Neural cell (in vitro differentiated cells): ENCODE data around the gene FMC1. TPM values are rescaled to one million over a fixed set of nuclear protein-coding genes. Genes with fewer than 3 reads are reported as not detected.

ENCODE experiments used
- H2AFZ ChIP-seq: fragments of 200-600, 300-800 bp; sonication (generic), shearing (Covaris generic); 2 replicates; pipeline ENCODE4 v1.6.0; 2014; ENCODE audit warnings: low read depth, mild to moderate bottlenecking, antibody characterized with exemption, low read length, moderate library complexity
- H3F3A ChIP-seq: fragments of 200-600 bp; shearing (Covaris generic); 2 replicates; pipeline ENCODE4 v1.6.1; 2016; ENCODE audit warnings: mild to moderate bottlenecking, moderate library complexity, mixed read lengths, antibody characterized with exemption, low read length; ENCODE audit not compliant: insufficient read depth, poor library complexity, severe bottlenecking
- H3K27ac ChIP-seq: fragments of 200-600, 300-800 bp; sonication (generic), shearing (Covaris generic); 2 replicates; pipeline ENCODE4 v1.5.1; 2014; ENCODE audit warnings: mild to moderate bottlenecking, low read length, moderate library complexity
- H3K27me3 ChIP-seq: fragments of 300-800, 200-600 bp; sonication (generic), shearing (Covaris generic); 2 replicates; pipeline ENCODE4 v1.6.0; 2014; ENCODE audit warnings: mild to moderate bottlenecking, low read depth, low read length, moderate library complexity; ENCODE audit not compliant: insufficient read depth
- H3K36me3 ChIP-seq: fragments of 300-800, 200-600 bp; sonication (generic), shearing (Covaris generic); 2 replicates; pipeline ENCODE4 v1.5.1; 2014; ENCODE audit warnings: mild to moderate bottlenecking, antibody characterized with exemption, low read length, moderate library complexity; ENCODE audit not compliant: insufficient read depth
- H3K4me2 ChIP-seq: fragments of 300-800, 200-600 bp; sonication (generic), shearing (Covaris generic); 2 replicates; pipeline ENCODE4 v1.6.0; 2014; ENCODE audit warnings: mild to moderate bottlenecking, low read length
- H3K4me3 ChIP-seq: fragments of 300-800, 200-600 bp; sonication (generic), shearing (Covaris generic); 2 replicates; pipeline ENCODE4 v1.5.1; 2014; ENCODE audit warnings: mild to moderate bottlenecking, low read length, moderate library complexity
- H3K79me2 ChIP-seq: fragments of 200-600 bp; shearing (Covaris generic); replicated peaks from 2 replicates; pipeline ENCODE4 v1.6.0; 2014; ENCODE audit warnings: mild to moderate bottlenecking, low read length, moderate library complexity; ENCODE audit not compliant: insufficient read depth
- H3K9ac ChIP-seq: fragments of 300-800, 200-600 bp; sonication (generic), shearing (Covaris generic); 2 replicates; pipeline ENCODE4 v1.6.1; 2016; ENCODE audit warnings: mild to moderate bottlenecking, low read length, mixed read lengths
- H3K9me2 ChIP-seq: fragments of 200-600 bp; shearing (Covaris generic); 2 replicates; pipeline ENCODE4 v1.6.1; 2016; ENCODE audit warnings: mild to moderate bottlenecking, low read length, mixed read lengths; ENCODE audit not compliant: insufficient read depth
- H3K9me3 ChIP-seq: fragments of 200-600, 300-800 bp; sonication (generic), shearing (Covaris generic); 2 replicates; pipeline ENCODE4 v1.6.1; 2016; ENCODE audit warnings: mild to moderate bottlenecking, mixed run types, low read length, moderate library complexity, mixed read lengths
- H4K20me1 ChIP-seq: fragments of 200-600 bp; shearing (Covaris generic); 2 replicates; pipeline ENCODE4 v1.6.1; 2016; ENCODE audit warnings: mild to moderate bottlenecking, mixed run types; ENCODE audit not compliant: insufficient read depth
- CTCF ChIP-seq: fragments of 450-650 bp; IDR thresholded peaks from 2 replicates; pipeline ENCODE4 v1.5.1; 2014; ENCODE audit warnings: antibody characterized with exemption, mild to moderate bottlenecking, moderate library complexity; ENCODE audit not compliant: poor library complexity, severe bottlenecking
- EP300 ChIP-seq: fragments of 450-650 bp; conservative IDR thresholded peaks from 2 replicates; pipeline ENCODE4 v1.6.1; 2014; ENCODE audit warnings: antibody characterized with exemption, mild to moderate bottlenecking, moderate library complexity; ENCODE audit not compliant: poor library complexity, severe bottlenecking
- EZH2 ChIP-seq: fragments of 200-600, 300-800 bp; shearing (Covaris generic), sonication (generic); IDR thresholded peaks from 2 replicates; pipeline ENCODE4 v1.6.1; 2014; ENCODE audit warnings: antibody characterized with exemption, low read length, borderline replicate concordance, mild to moderate bottlenecking; ENCODE audit not compliant: insufficient read depth, poor library complexity, severe bottlenecking
- MXI1 ChIP-seq: fragments of 450-650 bp; conservative IDR thresholded peaks from 2 replicates; pipeline ENCODE4 v1.6.1; 2014; ENCODE audit warnings: antibody characterized with exemption, mild to moderate bottlenecking; ENCODE audit not compliant: poor library complexity, severe bottlenecking
- POLR2AphosphoS5 ChIP-seq: IDR thresholded peaks from 2 replicates; pipeline ENCODE4 v1.6.1; 2012
- RAD21 ChIP-seq: fragments of 450-650 bp; conservative IDR thresholded peaks from 2 replicates; pipeline ENCODE4 v1.6.1; 2014; ENCODE audit warnings: antibody characterized with exemption, mild to moderate bottlenecking, moderate library complexity
- REST ChIP-seq: IDR thresholded peaks from 2 replicates; pipeline ENCODE4 v1.6.1; 2012; ENCODE audit warnings: borderline replicate concordance
- SMC3 ChIP-seq: fragments of 450-650 bp; conservative IDR thresholded peaks from 2 replicates; pipeline ENCODE4 v1.6.1; 2014; ENCODE audit warnings: antibody characterized with exemption, mild to moderate bottlenecking, moderate library complexity; ENCODE audit not compliant: poor library complexity
- TAF1 ChIP-seq: IDR thresholded peaks from 2 replicates; pipeline ENCODE4 v1.6.1; 2012; ENCODE audit warnings: low read depth
- polyA plus RNA-seq: library from polyadenylated mRNA; depleted of rRNA; stranded (reverse); fragments of >200 nt; gene quantifications from 2 replicates; pipeline ENCODE4 v1.2.3, GENCODE V29; 2014

The FMC1 gene
- polyA plus RNA-seq, 1 donor from 2014 or later = 54.8 TPM

- H4K20me1 ChIP-seq = no peaks in the 10 kb centered on the region
- no peak overlapping the region for H2AFZ ChIP-seq
- H3K4me3 ChIP-seq = peak overlapping the region; percentile 93
- TF ChIP-seq CTCF = no peak
- TF ChIP-seq SMC3 = no peak
- TF ChIP-seq TAF1 = no peak
- TF ChIP-seq MXI1 = no peak
- no peak for TF ChIP-seq REST
- no peak for TF ChIP-seq POLR2AphosphoS5
- no peak for TF ChIP-seq RAD21
- TF ChIP-seq EZH2 = no peak
- no peak for TF ChIP-seq EP300
- H3K27me3 ChIP-seq = no peaks in the 10 kb centered on the region
- no peaks in the 10 kb centered on the region for H3K9me2 ChIP-seq
- H3K9ac ChIP-seq = no peak overlapping the region
- peaks cover 16% of the 10 kb centered on the region for H3K79me2 ChIP-seq
- H3F3A ChIP-seq = peaks cover 9% of the 10 kb centered on the region
- H3K36me3 ChIP-seq = no peaks in the 10 kb centered on the region
- no peak overlapping the region for H3K27ac ChIP-seq
- no peak overlapping the region for H3K4me2 ChIP-seq
- no peaks in the 10 kb centered on the region for H3K9me3 ChIP-seq
Observed at GRCh38 chr7:139339025-139339424, 2.1 kb upstream of the FMC1 start.

GRCh38 chr7:139339698-139340036, 1.5 kb upstream of the FMC1 start:
- H3K9me2 ChIP-seq = no peaks in the 10 kb centered on the region
- peaks cover 9% of the 10 kb centered on the region for H3F3A ChIP-seq
- no peaks in the 10 kb centered on the region for H3K36me3 ChIP-seq
- TF ChIP-seq EP300 (no peak), EZH2 (no peak), RAD21 (no peak), REST (no peak), POLR2AphosphoS5 (no peak)
- H4K20me1 ChIP-seq = no peaks in the 10 kb centered on the region
- no peaks in the 10 kb centered on the region for H3K27me3 ChIP-seq
- peak overlapping the region; percentile 93 for H3K4me3 ChIP-seq
- peak overlapping the region; percentile 100 for H3K9ac ChIP-seq
- H3K4me2 ChIP-seq = no peak overlapping the region
- H2AFZ ChIP-seq = peak overlapping the region; percentile 36
- H3K79me2 ChIP-seq = peaks cover 16% of the 10 kb centered on the region
- H3K9me3 ChIP-seq = no peaks in the 10 kb centered on the region
- peak overlapping the region; percentile 99 for H3K27ac ChIP-seq
